ENCODE results near the gene PDE6B.
A peak's percentile ranks its signal among the peaks of the same experiment; 100 is the strongest.
"Not testable (repeated sequence)": the region's sequence is repeated elsewhere in the genome, so short reads cannot be mapped to it uniquely, and the experiment has no call there.

The PDE6B gene

GRCh38 chr4:657338-657833, 32.0 kb downstream of the PDE6B start:
- DNase-seq, result no peak

- no peak for DNase-seq
These were observed 32.7 kb downstream of the PDE6B start for GRCh38 chr4:657834-658667.

GRCh38 chr4:658681-659667, 33.6 kb downstream of the PDE6B start:
- no peak for DNase-seq

GRCh38 chr4:659851-660250, 34.5 kb downstream of the PDE6B start:
- no peak for DNase-seq

- DNase-seq, result no peak
These were observed 35.0 kb downstream of the PDE6B start for GRCh38 chr4:660401-660800.

GRCh38 chr4:661231-661630, 35.9 kb downstream of the PDE6B start:
- DNase-seq, result no peak

GRCh38 chr4:661881-662761, 36.7 kb downstream of the PDE6B start:
- DNase-seq, result no peak

GRCh38 chr4:663046-663437, 37.7 kb downstream of the PDE6B start:
- no peak for DNase-seq

GRCh38 chr4:663438-664428, 38.4 kb downstream of the PDE6B start:
- peak; percentile 53 to 78 for DNase-seq

- DNase-seq, result no peak
These were observed 39.4 kb downstream of the PDE6B start for GRCh38 chr4:664713-665231.

GRCh38 chr4:665381-665750, 40.0 kb downstream of the PDE6B start:
- no peak for DNase-seq

GRCh38 chr4:665751-666435, 40.5 kb downstream of the PDE6B start:
- no peak for DNase-seq

- no peak for DNase-seq
These were observed 41.0 kb downstream of the PDE6B start for GRCh38 chr4:666436-666810.

- no peak for DNase-seq
These were observed 41.6 kb downstream of the PDE6B start for GRCh38 chr4:666822-667544.

- DNase-seq, result no peak
These were observed 42.2 kb downstream of the PDE6B start for GRCh38 chr4:667545-667925.

- not testable (repeated sequence) for DNase-seq
These were observed 42.8 kb downstream of the PDE6B start for GRCh38 chr4:668219-668618.

GRCh38 chr4:669806-670559, 44.6 kb downstream of the PDE6B start:
- not testable (repeated sequence) for DNase-seq

- no peak for DNase-seq
These were observed 46.4 kb downstream of the PDE6B start for GRCh38 chr4:671769-672168.
